Heart right ventricle (tissue), 16 donors: Measurements from ENCODE around the gene NOL9. TPM values are rescaled to one million over a fixed set of nuclear protein-coding genes. Genes with fewer than 3 reads are reported as not detected.
A peak's percentile ranks its signal among the peaks of the same experiment; 100 is the strongest.

Experiments used
- ATAC-seq, 8 donors: fragments of 200-7000 bp; cut with Tn5 transposase; one replicate each; pipeline ENCODE4 v1.9.1; 2020; ENCODE audit warnings: mild to moderate bottlenecking in 8 of 8, moderate library complexity in 8 of 8, moderate number of reproducible peaks in 1 of 8
- DNase-seq, 2 donors: peaks; one replicate each; pipeline ENCODE4 v3.0.0-alpha.2; 2020
- H3K27ac ChIP-seq, 10 donors: fragments of 200-600 bp; sonication (generic) in 2 of 10; one replicate each; pipeline versions ENCODE4 v1.5.0 to v1.8.0; 2020 to 2022; ENCODE audit warnings: mild to moderate bottlenecking in 3 of 10
- H3K27me3 ChIP-seq, 7 donors: fragments of 200-600 bp; one replicate each; pipeline ENCODE4 v1.8.0; 2021 to 2022; ENCODE audit warnings: mild to moderate bottlenecking in 2 of 7
- H3K36me3 ChIP-seq, 9 donors: fragments of 200-600 bp; sonication (generic) in 1 of 9; one replicate each; pipeline versions ENCODE4 v1.5.0 to v1.8.0; 2020 to 2022; ENCODE audit warnings: mild to moderate bottlenecking in 2 of 9
- H3K4me1 ChIP-seq, 9 donors: fragments of 200-600 bp; sonication (generic) in 1 of 9; one replicate each; pipeline versions ENCODE4 v1.5.0 to v1.8.0; 2020 to 2022; ENCODE audit warnings: mild to moderate bottlenecking in 4 of 9
- H3K4me3 ChIP-seq, 10 donors: fragments of 200-600 bp; sonication (generic) in 2 of 10; one replicate each; pipeline versions ENCODE4 v1.5.0 to v1.8.0; 2020 to 2022; ENCODE audit warnings: mild to moderate bottlenecking in 7 of 10, moderate library complexity in 2 of 10
- H3K9me3 ChIP-seq, 11 donors: fragments of 200-600 bp in 10 of 11; sonication (generic) in 2 of 11; one replicate each; pipeline versions ENCODE4 v1.5.0 to v1.8.0; 2013 to 2022; ENCODE audit warnings: mild to moderate bottlenecking in 2 of 11, control low read depth in 1 of 11, moderate library complexity in 1 of 11
- CTCF ChIP-seq, 9 donors: fragments of 200-600 bp; sonication (generic) in 2 of 9; IDR thresholded peaks; one replicate each; pipeline versions ENCODE4 v1.5.0 to v1.8.0; 2021 to 2022; ENCODE audit warnings: antibody characterized with exemption in 9 of 9, mild to moderate bottlenecking in 5 of 9, moderate library complexity in 1 of 9
- WGBS, 2 donors: extraction: QIAGEN DNeasy Blood & Tissue Kit; methylation state at CpG; one replicate each; pipeline ENCODE4 v1.1.7; 2013; ENCODE audit warnings: inconsistent platforms in 1 of 2; 5-methylcytosine and 5-hydroxymethylcytosine counted together
- intact Hi-C, 10 donors: fragments of 100-400 bp; cut with DNase I; formaldehyde crosslinking; loops; one replicate each; pipeline versions ENCODE4 v1.11.1 to v1.14.2; 2022
- polyA plus RNA-seq, 2 donors: library from polyadenylated mRNA; stranded (reverse); fragments of 200-250 nt; gene quantifications; one replicate each; pipeline ENCODE4 v1.2.3, GENCODE V29; 2013
- total RNA-seq, 10 donors: library from RNA; stranded (reverse); fragmentation: NEBNext Ultra II Directional in 3 of 10; extraction: Animal tissue kit (Norgen Biotek cat#: 25700) in 3 of 10; gene quantifications; one replicate each; pipeline versions ENCODE4 v1.2.1 to v1.2.4, GENCODE V29; 2021 to 2023
- donor health status: Arrhythmogenic right ventricular cardiomyopathy.
- donor health status: ischemic (EF 13 %, LVEDD 7.1; RV severe dilation, severe dysfunction).
- donor health status: healthy with polysubstance abuse.
- donor health status: DM: no; HTN: yes; CAD: no.
- donor health status: DM: no; HTN: no; CAD: no.
- donor health status: ischemic (EF 25% LVEDD 6.9; RV normal size, moderate dysfunction).
- donor health status: ischemic (EF 25% LVEDD 5.7; RV mildly dilated, moderate dysfunction).
- donor health status: healthy.
- donor health status: DM: yes; HTN: yes; CAD: no.
- donor health status: Ischemic cardiomyopathy.
- donor health status: ischemic (EF 35%, LVEDD 5.7; RV mildly dilated, moderate dysfunction).
- donor health status: nonischemic (EF 11% LVEDD 7.7; RV severe dilation, severe dysfunction).
- donor health status: DM: yes; HTN: yes; CAD: no.
- donor health status: PGD.
- donor health status: ischemic (EF 29% LVEDD 5.4; RV normal size, mild dysfunction).
- donor health status: nonischemic (EF 23%, LVEDD 6.1; RV moderate dilation, normal function).

Gene NOL9
- total and polyA plus RNA-seq, 12 donors = 3.0 to 19.3 (median 15.1) TPM

GRCh38 chr1:6489799-6490180, 64.5 kb downstream of the NOL9 start:
- H3K4me1 ChIP-seq = peaks cover 12 to 89% (median 62%) of the 10 kb centered on the region in 9 donors
- H3K27ac ChIP-seq = peak overlapping the region in 8 of 10 donors; percentile 74 to 89 (median 82)
- H3K4me3 ChIP-seq = peak overlapping the region; percentile 45 to 70 (median 64)
- ATAC-seq (peak; percentile 55 to 79 (median 69)), DNase-seq (peak; percentile 64 to 75)
- H3K9me3 ChIP-seq = no peaks in the 10 kb centered on the region
- intact Hi-C loops = loop anchor here in 8 of 10 donors (2.0 to 10.0 kb wide), 7 partner anchors 33 to 158 kb away; no protein-coding TSS in a partner anchor
- peak; percentile 81 to 97 (median 93) for TF ChIP-seq CTCF (IDR thresholded peaks at IDR 0.05)
- H3K36me3 ChIP-seq = no peaks in the 10 kb centered on the region
- H3K27me3 ChIP-seq = peaks cover 0 to 31% (median 5%) of the 10 kb centered on the region in 7 donors
- 13 to 14% methylated on average over 21 of the region's 21 CpGs for WGBS, 2 donors

- TF ChIP-seq CTCF (IDR thresholded peaks at IDR 0.05) = no peak
- 74 to 77% methylated on average over 9 of the region's 9 CpGs for WGBS, 2 donors
- intact Hi-C loops = loop anchor here in 7 of 10 donors (5.0 to 10.0 kb wide), 6 partner anchors 33 to 158 kb away; no protein-coding TSS in a partner anchor
- H3K4me3 ChIP-seq = peak overlapping the region in 2 of 10 donors; percentile 59 to 66
- H3K4me1 ChIP-seq = peaks cover 12 to 85% (median 57%) of the 10 kb centered on the region in 9 donors
- H3K36me3 ChIP-seq = no peaks in the 10 kb centered on the region
- DNase-seq (no peak), ATAC-seq (no peak)
- H3K27ac ChIP-seq = peak overlapping the region in 4 of 10 donors; percentile 3 to 88 (median 18)
- H3K27me3 ChIP-seq = peaks cover 0 to 35% (median 5%) of the 10 kb centered on the region in 7 donors
- no peaks in the 10 kb centered on the region for H3K9me3 ChIP-seq
These were observed 64.9 kb downstream of the NOL9 start for GRCh38 chr1:6489383-6489765.

- Histone ChIP-seq H3K27me3 (peaks cover 0 to 41% (median 5%) of the 10 kb centered on the region in 7 donors), H3K36me3 (no peaks in the 10 kb centered on the region), H3K27ac (peak overlapping the region in 4 of 10 donors; percentile 3 to 88 (median 18)), H3K4me1 (peaks cover 12 to 86% (median 57%) of the 10 kb centered on the region in 9 donors), H3K9me3 (no peaks in the 10 kb centered on the region), H3K4me3 (no peak overlapping the region)
- WGBS, 2 donors = 78 to 84% methylated on average over 13 of the region's 13 CpGs
- no peak for TF ChIP-seq CTCF (IDR thresholded peaks at IDR 0.05)
- intact Hi-C loops = loop anchor here in 7 of 10 donors (5.0 to 10.0 kb wide), 6 partner anchors 34 to 159 kb away; no protein-coding TSS in a partner anchor
- DNase-seq (no peak), ATAC-seq (no peak)
These were observed 65.5 kb downstream of the NOL9 start for GRCh38 chr1:6488602-6489382.

GRCh38 chr1:6487804-6488484, 66.4 kb downstream of the NOL9 start:
- Histone ChIP-seq H3K4me1 (peaks cover 12 to 78% (median 57%) of the 10 kb centered on the region in 9 donors), H3K27me3 (peaks cover 0 to 48% (median 5%) of the 10 kb centered on the region in 7 donors)

More at GRCh38 chr1:6487804-6488484, 66.4 kb downstream of the NOL9 start:
- no peak for TF ChIP-seq CTCF (IDR thresholded peaks at IDR 0.05)
- Histone ChIP-seq H3K4me3 (no peak overlapping the region), H3K27ac (peak overlapping the region in 1 of 10 donors; percentile 5), H3K36me3 (peaks cover 0 to 2% (median 0%) of the 10 kb centered on the region in 9 donors), H3K9me3 (no peaks in the 10 kb centered on the region)
- intact Hi-C loops = loop anchor here in 8 of 10 donors (2.0 to 10.0 kb wide), 8 partner anchors 34 to 159 kb away; no protein-coding TSS in a partner anchor
- DNase-seq (no peak), ATAC-seq (no peak)
- WGBS, 2 donors = 78 to 85% methylated on average over 14 of the region's 14 CpGs
